ENCODE measurements around the gene PCDH9.

PCDH9 gene

GRCh38 chr13:67227131-67227983, 2.8 kb downstream of the PCDH9 start:
- DNase-seq = no peak
- in situ Hi-C loops (cut with MboI; ENCODE audit: low pct_unique_long_range_greater_than_20kb, low sequenced_read_pairs) = no loop called here

GRCh38 chr13:67226696-67227095, 3.4 kb downstream of the PCDH9 start:
- in situ Hi-C loops (cut with MboI; ENCODE audit: low pct_unique_long_range_greater_than_20kb, low sequenced_read_pairs) = no loop called here
- no peak for DNase-seq

- no peak for DNase-seq
- in situ Hi-C loops (cut with MboI; ENCODE audit: low pct_unique_long_range_greater_than_20kb, low sequenced_read_pairs) = no loop called here
These were observed 4.6 kb downstream of the PCDH9 start for GRCh38 chr13:67225252-67226159.

GRCh38 chr13:67224148-67224846, 5.8 kb downstream of the PCDH9 start:
- in situ Hi-C loops (cut with MboI; ENCODE audit: low pct_unique_long_range_greater_than_20kb, low sequenced_read_pairs) = no loop called here
- DNase-seq = peak; percentile 73

- in situ Hi-C loops (cut with MboI; ENCODE audit: low pct_unique_long_range_greater_than_20kb, low sequenced_read_pairs) = no loop called here
These were observed 6.4 kb downstream of the PCDH9 start for GRCh38 chr13:67223742-67224141.

GRCh38 chr13:67223024-67223423, 7.1 kb downstream of the PCDH9 start:
- DNase-seq = no peak
- in situ Hi-C loops (cut with MboI; ENCODE audit: low pct_unique_long_range_greater_than_20kb, low sequenced_read_pairs) = no loop called here

More at GRCh38 chr13:67223742-67224141, 6.4 kb downstream of the PCDH9 start:
- no peak for DNase-seq

- DNase-seq = no peak
- in situ Hi-C loops (cut with MboI; ENCODE audit: low pct_unique_long_range_greater_than_20kb, low sequenced_read_pairs) = no loop called here
These were observed 8.4 kb downstream of the PCDH9 start for GRCh38 chr13:67221630-67222226.

GRCh38 chr13:67219113-67219512, 11.0 kb downstream of the PCDH9 start:
- DNase-seq = no peak
- in situ Hi-C loops (cut with MboI; ENCODE audit: low pct_unique_long_range_greater_than_20kb, low sequenced_read_pairs) = no loop called here

GRCh38 chr13:67217880-67218279, 12.3 kb downstream of the PCDH9 start:
- no peak for DNase-seq
- in situ Hi-C loops (cut with MboI; ENCODE audit: low pct_unique_long_range_greater_than_20kb, low sequenced_read_pairs) = no loop called here

GRCh38 chr13:67216864-67217263, 13.3 kb downstream of the PCDH9 start:
- in situ Hi-C loops (cut with MboI; ENCODE audit: low pct_unique_long_range_greater_than_20kb, low sequenced_read_pairs) = no loop called here
- no peak for DNase-seq

- no peak for DNase-seq
- in situ Hi-C loops (cut with MboI; ENCODE audit: low pct_unique_long_range_greater_than_20kb, low sequenced_read_pairs) = no loop called here
These were observed 19.9 kb downstream of the PCDH9 start for GRCh38 chr13:67210208-67210607.

- DNase-seq = no peak
- in situ Hi-C loops (cut with MboI; ENCODE audit: low pct_unique_long_range_greater_than_20kb, low sequenced_read_pairs) = no loop called here
These were observed 21.6 kb downstream of the PCDH9 start for GRCh38 chr13:67208552-67208951.

- in situ Hi-C loops (cut with MboI; ENCODE audit: low pct_unique_long_range_greater_than_20kb, low sequenced_read_pairs) = no loop called here
- DNase-seq = no peak
These were observed 25.4 kb downstream of the PCDH9 start for GRCh38 chr13:67204764-67205163.

- DNase-seq = no peak
- in situ Hi-C loops (cut with MboI; ENCODE audit: low pct_unique_long_range_greater_than_20kb, low sequenced_read_pairs) = no loop called here
These were observed 29.5 kb downstream of the PCDH9 start for GRCh38 chr13:67200605-67201004.

GRCh38 chr13:67200183-67200582, 30.0 kb downstream of the PCDH9 start:
- no peak for DNase-seq
- in situ Hi-C loops (cut with MboI; ENCODE audit: low pct_unique_long_range_greater_than_20kb, low sequenced_read_pairs) = no loop called here

- no peak for DNase-seq
- in situ Hi-C loops (cut with MboI; ENCODE audit: low pct_unique_long_range_greater_than_20kb, low sequenced_read_pairs) = no loop called here
These were observed 32.4 kb downstream of the PCDH9 start for GRCh38 chr13:67197704-67198103.

GRCh38 chr13:67193979-67194378, 36.2 kb downstream of the PCDH9 start:
- DNase-seq = no peak
- in situ Hi-C loops (cut with MboI; ENCODE audit: low pct_unique_long_range_greater_than_20kb, low sequenced_read_pairs) = no loop called here

- no peak for DNase-seq
- in situ Hi-C loops (cut with MboI; ENCODE audit: low pct_unique_long_range_greater_than_20kb, low sequenced_read_pairs) = no loop called here
These were observed 37.4 kb downstream of the PCDH9 start for GRCh38 chr13:67192751-67193150.

- no peak for DNase-seq
- in situ Hi-C loops (cut with MboI; ENCODE audit: low pct_unique_long_range_greater_than_20kb, low sequenced_read_pairs) = no loop called here
These were observed 43.1 kb downstream of the PCDH9 start for GRCh38 chr13:67186995-67187569.
